ENCODE results near the gene RPL37.
"Not testable (repeated sequence)": the region's sequence is repeated elsewhere in the genome, so short reads cannot be mapped to it uniquely, and the experiment has no call there.

The RPL37 gene

GRCh38 chr5:40794340-40794739, 40.7 kb downstream of the RPL37 start:
- H3K9me3 Mint-ChIP-seq, H3K27me3 Mint-ChIP-seq, H3K4me3 Mint-ChIP-seq, H3K27ac Mint-ChIP-seq: not testable (repeated sequence)
- H3K4me1 Mint-ChIP-seq (ENCODE audit: low read depth): peaks cover 72% of the 10 kb centered on the region
- peaks cover 33% of the 10 kb centered on the region for H3K36me3 Mint-ChIP-seq (ENCODE audit: low read depth)

- H3K27me3 Mint-ChIP-seq, H3K9me3 Mint-ChIP-seq, H3K27ac Mint-ChIP-seq, H3K4me3 Mint-ChIP-seq: not testable (repeated sequence)
- peaks cover 78% of the 10 kb centered on the region for H3K4me1 Mint-ChIP-seq (ENCODE audit: low read depth)
- peaks cover 50% of the 10 kb centered on the region for H3K36me3 Mint-ChIP-seq (ENCODE audit: low read depth)
Measured at GRCh38 chr5:40792691-40793090, 42.3 kb downstream of the RPL37 start.

- peaks cover 56% of the 10 kb centered on the region for H3K36me3 Mint-ChIP-seq (ENCODE audit: low read depth)
- peaks cover 9% of the 10 kb centered on the region for H3K9me3 Mint-ChIP-seq
- no peak overlapping the region for H3K4me3 Mint-ChIP-seq
- H3K27ac Mint-ChIP-seq: no peak overlapping the region
- peaks cover 77% of the 10 kb centered on the region for H3K4me1 Mint-ChIP-seq (ENCODE audit: low read depth)
- no peaks in the 10 kb centered on the region for H3K27me3 Mint-ChIP-seq
Measured at GRCh38 chr5:40791715-40792139, 43.3 kb downstream of the RPL37 start.

GRCh38 chr5:40790947-40791593, 44.0 kb downstream of the RPL37 start:
- H3K36me3 Mint-ChIP-seq (ENCODE audit: low read depth): peaks cover 59% of the 10 kb centered on the region
- H3K9me3 Mint-ChIP-seq: peaks cover 9% of the 10 kb centered on the region
- no peak overlapping the region for H3K4me3 Mint-ChIP-seq
- no peaks in the 10 kb centered on the region for H3K27me3 Mint-ChIP-seq
- no peak overlapping the region for H3K27ac Mint-ChIP-seq
- peaks cover 75% of the 10 kb centered on the region for H3K4me1 Mint-ChIP-seq (ENCODE audit: low read depth)

- H3K27me3 Mint-ChIP-seq, H3K9me3 Mint-ChIP-seq, H3K27ac Mint-ChIP-seq, H3K4me3 Mint-ChIP-seq: not testable (repeated sequence)
- Mint-ChIP-seq H3K36me3 (ENCODE audit: low read depth) (peaks cover 45% of the 10 kb centered on the region), H3K4me1 (ENCODE audit: low read depth) (peaks cover 67% of the 10 kb centered on the region)
Measured at GRCh38 chr5:40788941-40789340, 46.1 kb downstream of the RPL37 start.

GRCh38 chr5:40787986-40788385, 47.0 kb downstream of the RPL37 start:
- Mint-ChIP-seq H3K9me3 (peaks cover 9% of the 10 kb centered on the region), H3K36me3 (ENCODE audit: low read depth) (peaks cover 36% of the 10 kb centered on the region), H3K27me3 (no peaks in the 10 kb centered on the region), H3K4me1 (ENCODE audit: low read depth) (peaks cover 57% of the 10 kb centered on the region), H3K4me3 (no peak overlapping the region), H3K27ac (no peak overlapping the region)

GRCh38 chr5:40786664-40787063, 48.4 kb downstream of the RPL37 start:
- H3K36me3 Mint-ChIP-seq (ENCODE audit: low read depth): peaks cover 36% of the 10 kb centered on the region
- peaks cover 55% of the 10 kb centered on the region for H3K4me1 Mint-ChIP-seq (ENCODE audit: low read depth)
- H3K27ac Mint-ChIP-seq, H3K9me3 Mint-ChIP-seq, H3K4me3 Mint-ChIP-seq, H3K27me3 Mint-ChIP-seq: not testable (repeated sequence)

- Mint-ChIP-seq H3K27me3 (no peaks in the 10 kb centered on the region), H3K36me3 (ENCODE audit: low read depth) (peaks cover 44% of the 10 kb centered on the region), H3K4me3 (no peak overlapping the region), H3K27ac (no peak overlapping the region), H3K9me3 (peaks cover 9% of the 10 kb centered on the region), H3K4me1 (ENCODE audit: low read depth) (peaks cover 50% of the 10 kb centered on the region)
Measured at GRCh38 chr5:40784916-40785315, 50.1 kb downstream of the RPL37 start.

- H3K36me3 Mint-ChIP-seq (ENCODE audit: low read depth): peaks cover 40% of the 10 kb centered on the region
- no peak overlapping the region for H3K4me3 Mint-ChIP-seq
- H3K4me1 Mint-ChIP-seq (ENCODE audit: low read depth): peaks cover 53% of the 10 kb centered on the region
- no peak overlapping the region for H3K27ac Mint-ChIP-seq
- H3K27me3 Mint-ChIP-seq: no peaks in the 10 kb centered on the region
- H3K9me3 Mint-ChIP-seq: peaks cover 9% of the 10 kb centered on the region
Measured at GRCh38 chr5:40784027-40784653, 50.9 kb downstream of the RPL37 start.

- H3K27ac Mint-ChIP-seq: no peak overlapping the region
- peaks cover 44% of the 10 kb centered on the region for H3K4me1 Mint-ChIP-seq (ENCODE audit: low read depth)
- no peaks in the 10 kb centered on the region for H3K9me3 Mint-ChIP-seq
- no peaks in the 10 kb centered on the region for H3K27me3 Mint-ChIP-seq
- peaks cover 21% of the 10 kb centered on the region for H3K36me3 Mint-ChIP-seq (ENCODE audit: low read depth)
- H3K4me3 Mint-ChIP-seq: no peak overlapping the region
Measured at GRCh38 chr5:40781843-40782409, 53.1 kb downstream of the RPL37 start.

GRCh38 chr5:40780858-40781257, 54.2 kb downstream of the RPL37 start:
- peaks cover 23% of the 10 kb centered on the region for H3K36me3 Mint-ChIP-seq (ENCODE audit: low read depth)
- H3K4me1 Mint-ChIP-seq (ENCODE audit: low read depth): peaks cover 51% of the 10 kb centered on the region
- no peaks in the 10 kb centered on the region for H3K27me3 Mint-ChIP-seq
- no peaks in the 10 kb centered on the region for H3K9me3 Mint-ChIP-seq
- H3K27ac Mint-ChIP-seq: no peak overlapping the region
- H3K4me3 Mint-ChIP-seq: no peak overlapping the region

GRCh38 chr5:40780199-40780598, 54.8 kb downstream of the RPL37 start:
- Mint-ChIP-seq H3K4me3 (no peak overlapping the region), H3K27me3 (no peaks in the 10 kb centered on the region), H3K9me3 (no peaks in the 10 kb centered on the region), H3K27ac (no peak overlapping the region), H3K4me1 (ENCODE audit: low read depth) (peaks cover 46% of the 10 kb centered on the region), H3K36me3 (ENCODE audit: low read depth) (peaks cover 25% of the 10 kb centered on the region)

- no peak overlapping the region for H3K4me3 Mint-ChIP-seq
- H3K36me3 Mint-ChIP-seq (ENCODE audit: low read depth): peaks cover 29% of the 10 kb centered on the region
- no peak overlapping the region for H3K27ac Mint-ChIP-seq
- no peaks in the 10 kb centered on the region for H3K27me3 Mint-ChIP-seq
- no peaks in the 10 kb centered on the region for H3K9me3 Mint-ChIP-seq
- H3K4me1 Mint-ChIP-seq (ENCODE audit: low read depth): peaks cover 43% of the 10 kb centered on the region
Measured at GRCh38 chr5:40779561-40779960, 55.5 kb downstream of the RPL37 start.

- H3K27ac Mint-ChIP-seq: no peak overlapping the region
- peaks cover 40% of the 10 kb centered on the region for H3K36me3 Mint-ChIP-seq (ENCODE audit: low read depth)
- H3K4me1 Mint-ChIP-seq (ENCODE audit: low read depth): peaks cover 39% of the 10 kb centered on the region
- no peaks in the 10 kb centered on the region for H3K27me3 Mint-ChIP-seq
- H3K4me3 Mint-ChIP-seq: no peak overlapping the region
- no peaks in the 10 kb centered on the region for H3K9me3 Mint-ChIP-seq
Measured at GRCh38 chr5:40778133-40778532, 56.9 kb downstream of the RPL37 start.

GRCh38 chr5:40776658-40776977, 58.4 kb downstream of the RPL37 start:
- Mint-ChIP-seq H3K27me3 (no peaks in the 10 kb centered on the region), H3K4me3 (no peak overlapping the region), H3K4me1 (ENCODE audit: low read depth) (peaks cover 33% of the 10 kb centered on the region), H3K9me3 (no peaks in the 10 kb centered on the region), H3K27ac (no peak overlapping the region), H3K36me3 (ENCODE audit: low read depth) (peaks cover 47% of the 10 kb centered on the region)
